ENCODE measurements around the gene OVOL3.

DNA sequence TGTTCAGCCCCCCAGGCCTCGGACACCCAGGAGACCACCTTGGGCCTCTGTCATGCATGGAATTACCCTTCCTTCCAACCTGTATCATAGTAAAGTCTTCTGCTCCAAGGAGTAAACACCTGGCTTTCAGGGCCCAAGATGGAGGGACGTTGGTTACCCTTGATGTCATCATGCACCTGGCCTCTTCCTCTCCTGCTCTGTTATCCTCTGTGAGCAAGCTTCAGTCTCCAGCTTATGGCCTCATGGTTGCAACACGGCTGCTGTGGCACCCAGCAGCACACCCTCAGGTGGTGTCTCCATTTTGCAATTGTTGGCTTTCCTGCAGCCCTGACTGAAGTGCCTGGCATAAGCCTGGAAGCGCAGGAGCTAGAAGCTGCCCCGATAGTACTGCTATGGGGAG is 4.0 kb upstream of the OVOL3 start:
- TF ChIP-seq, protein P1, sequence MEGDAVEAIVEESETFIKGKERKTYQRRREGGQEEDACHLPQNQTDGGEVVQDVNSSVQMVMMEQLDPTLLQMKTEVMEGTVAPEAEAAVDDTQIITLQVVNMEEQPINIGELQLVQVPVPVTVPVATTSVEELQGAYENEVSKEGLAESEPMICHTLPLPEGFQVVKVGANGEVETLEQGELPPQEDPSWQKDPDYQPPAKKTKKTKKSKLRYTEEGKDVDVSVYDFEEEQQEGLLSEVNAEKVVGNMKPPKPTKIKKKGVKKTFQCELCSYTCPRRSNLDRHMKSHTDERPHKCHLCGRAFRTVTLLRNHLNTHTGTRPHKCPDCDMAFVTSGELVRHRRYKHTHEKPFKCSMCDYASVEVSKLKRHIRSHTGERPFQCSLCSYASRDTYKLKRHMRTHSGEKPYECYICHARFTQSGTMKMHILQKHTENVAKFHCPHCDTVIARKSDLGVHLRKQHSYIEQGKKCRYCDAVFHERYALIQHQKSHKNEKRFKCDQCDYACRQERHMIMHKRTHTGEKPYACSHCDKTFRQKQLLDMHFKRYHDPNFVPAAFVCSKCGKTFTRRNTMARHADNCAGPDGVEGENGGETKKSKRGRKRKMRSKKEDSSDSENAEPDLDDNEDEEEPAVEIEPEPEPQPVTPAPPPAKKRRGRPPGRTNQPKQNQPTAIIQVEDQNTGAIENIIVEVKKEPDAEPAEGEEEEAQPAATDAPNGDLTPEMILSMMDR (IDR thresholded peaks at IDR 0.05), result no peak
- no peak for TF ChIP-seq POLR2A (IDR thresholded peaks at IDR 0.05)
- TF ChIP-seq POLR2AphosphoS5 (IDR thresholded peaks at IDR 0.05; ENCODE audit: insufficient read depth in 1 of 2, low read depth in 1 of 2), result no peak

Measured in vagina (tissue), 2 donors.